Glomerular visceral epithelial cell (primary cell): ENCODE data around the gene PPP3CA.

ENCODE experiments used
- DNase-seq: peaks from one replicate; pipeline ENCODE4 v3.0.0-alpha.2; 2016; ENCODE audit errors: extremely low spot score

Gene PPP3CA

DNA sequence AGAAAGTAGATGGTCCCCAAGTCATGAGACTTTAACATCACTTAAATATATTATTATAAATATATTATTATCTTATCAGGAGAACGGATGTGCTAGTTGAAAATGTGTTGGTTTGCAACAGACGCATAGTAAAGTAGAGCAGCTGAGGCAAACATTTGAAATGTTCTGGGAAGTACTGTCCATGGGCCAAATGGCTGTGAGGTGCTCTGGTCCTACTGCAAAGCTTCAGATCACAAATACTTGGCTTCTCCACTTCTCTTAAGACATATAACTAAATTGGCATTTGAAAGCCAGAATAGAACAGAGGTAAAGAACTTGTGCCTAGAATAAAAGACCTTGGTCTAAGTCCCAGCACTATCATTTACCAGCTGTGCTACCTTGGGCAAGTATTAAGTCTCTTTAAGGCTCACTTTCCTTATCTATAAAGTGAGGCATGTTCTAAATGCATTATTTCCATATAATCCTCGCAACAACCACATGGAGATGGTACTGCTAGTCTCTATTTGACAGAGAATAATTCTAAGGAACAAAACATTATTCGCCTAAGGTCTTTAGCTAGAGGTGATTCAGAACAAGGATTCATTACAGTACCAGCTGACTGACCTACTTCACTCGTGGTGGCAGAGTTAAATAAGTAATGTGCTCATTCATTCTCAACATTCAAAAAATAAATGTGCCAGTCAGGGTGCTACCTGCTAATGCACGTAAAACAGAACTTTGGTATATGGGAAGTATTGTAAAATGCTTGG is 297.1 kb downstream of the PPP3CA start:
- no peak for DNase-seq

DNA sequence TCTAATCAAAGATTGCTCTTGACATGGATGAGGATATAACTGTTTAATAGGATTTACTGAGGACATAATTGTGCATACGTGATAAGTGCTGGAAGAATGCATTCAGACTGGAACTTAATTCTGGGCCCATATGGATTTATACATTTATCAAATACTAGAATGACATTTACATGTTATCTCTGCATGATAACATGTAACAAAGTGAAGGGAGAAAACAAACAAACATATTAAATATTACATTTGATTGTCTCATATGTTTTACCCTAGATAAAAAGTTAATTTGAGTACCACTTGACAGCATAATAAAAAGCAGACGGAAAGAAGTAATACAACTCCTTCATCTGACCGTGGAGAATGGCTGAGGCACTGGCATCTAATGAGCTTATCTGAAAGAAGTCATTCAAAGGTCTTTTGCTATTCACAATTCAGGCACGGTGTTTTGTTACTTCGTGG is 297.8 kb downstream of the PPP3CA start:
- DNase-seq = no peak

DNA sequence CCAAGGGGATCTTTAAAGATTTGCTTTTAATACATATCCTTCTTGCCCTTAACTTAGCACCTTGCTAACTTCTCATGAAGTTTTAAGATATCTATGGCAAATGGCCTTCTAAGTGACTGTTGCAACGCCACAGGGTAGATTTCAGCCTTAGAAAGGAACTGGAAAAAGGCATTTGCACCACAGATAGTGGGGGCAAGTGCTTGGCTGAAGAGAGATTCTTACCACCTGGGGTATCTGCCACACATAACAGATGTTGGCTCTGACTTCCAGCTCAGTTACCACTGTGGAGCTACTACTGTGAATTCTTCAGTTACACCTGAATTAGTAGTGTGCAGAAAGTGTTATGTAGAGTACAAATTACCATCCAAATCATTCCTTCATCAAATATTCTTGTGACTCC is 302.6 kb downstream of the PPP3CA start:
- DNase-seq = no peak

DNA sequence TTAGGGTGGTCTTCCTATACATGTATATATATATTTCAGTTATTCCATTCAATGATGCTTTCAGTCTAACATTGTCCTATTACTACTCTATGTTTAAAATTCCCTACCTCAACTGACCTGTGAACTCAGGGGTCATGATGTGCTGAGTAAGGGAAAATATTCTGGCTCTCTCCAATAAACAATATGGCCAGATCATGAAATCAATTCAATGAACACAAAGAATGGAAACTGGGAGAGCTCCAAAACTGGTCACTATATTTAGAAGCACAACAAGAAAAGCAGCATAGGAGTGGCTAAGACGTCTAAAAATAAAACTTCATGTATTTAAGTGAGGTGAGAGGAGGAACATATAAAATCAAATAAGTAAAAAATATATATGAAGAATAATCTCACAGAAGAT is 304.5 kb downstream of the PPP3CA start:
- DNase-seq = no peak

DNA sequence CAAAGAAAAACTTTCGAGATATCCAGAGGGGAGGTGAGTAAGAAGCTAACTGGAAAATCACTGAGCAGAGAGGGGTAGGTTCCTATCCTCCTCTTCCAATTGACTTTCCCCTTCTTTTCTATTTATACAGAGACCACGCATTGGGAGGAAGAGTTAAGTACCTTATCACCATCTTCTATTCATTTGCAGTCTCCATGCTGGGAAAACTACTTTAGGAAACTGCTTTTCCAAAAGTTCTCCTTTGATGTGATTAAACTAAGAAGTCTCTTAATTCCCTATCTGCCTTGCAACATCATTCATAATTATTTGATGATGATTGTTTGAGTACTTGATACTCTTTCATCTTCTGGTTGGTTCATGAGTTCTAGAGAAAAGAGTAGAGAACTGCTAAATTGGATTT is 306.6 kb downstream of the PPP3CA start:
- DNase-seq = no peak

DNA sequence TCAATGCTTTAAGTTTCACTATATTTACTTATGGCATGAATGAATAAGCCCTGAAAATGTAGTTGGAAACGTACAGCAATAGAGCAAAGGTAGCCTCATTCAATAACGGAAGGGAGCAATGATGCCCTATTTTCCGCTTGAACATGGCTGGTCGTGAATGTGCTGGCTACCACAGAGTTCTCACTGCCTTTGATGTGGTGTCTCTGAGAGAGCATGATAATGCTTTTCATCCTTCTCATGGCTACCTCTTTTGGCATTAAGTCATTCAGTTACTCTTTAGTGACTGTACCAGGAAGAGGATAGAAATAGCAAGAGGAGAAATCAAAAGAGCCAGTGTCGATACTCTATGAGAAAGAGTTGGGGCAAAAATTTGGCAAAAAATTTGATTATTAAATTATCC is 308.0 kb downstream of the PPP3CA start:
- DNase-seq = no peak

DNA sequence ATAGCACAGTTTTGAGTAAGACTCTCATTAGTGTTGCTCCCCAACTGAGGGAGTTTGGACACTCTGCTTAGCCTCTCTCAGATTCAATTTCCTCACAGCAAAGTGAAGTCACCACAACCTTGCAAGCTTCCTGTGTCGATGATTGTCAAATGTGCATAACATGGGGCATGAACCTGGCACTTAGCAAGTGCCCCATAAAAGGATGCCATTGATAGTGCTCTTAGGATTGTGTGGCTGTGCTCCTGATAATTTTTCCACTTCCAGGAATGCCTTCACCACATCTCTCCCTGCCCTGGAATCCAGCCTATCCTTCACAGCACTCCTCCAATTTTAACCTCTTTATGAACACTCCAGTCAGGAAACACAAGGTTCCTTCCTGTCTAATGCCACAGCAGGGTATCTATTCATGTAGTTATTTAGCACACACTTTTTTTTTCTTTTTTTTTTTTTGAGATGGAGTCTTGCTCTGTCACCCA is 309.4 kb downstream of the PPP3CA start:
- DNase-seq = no peak

DNA sequence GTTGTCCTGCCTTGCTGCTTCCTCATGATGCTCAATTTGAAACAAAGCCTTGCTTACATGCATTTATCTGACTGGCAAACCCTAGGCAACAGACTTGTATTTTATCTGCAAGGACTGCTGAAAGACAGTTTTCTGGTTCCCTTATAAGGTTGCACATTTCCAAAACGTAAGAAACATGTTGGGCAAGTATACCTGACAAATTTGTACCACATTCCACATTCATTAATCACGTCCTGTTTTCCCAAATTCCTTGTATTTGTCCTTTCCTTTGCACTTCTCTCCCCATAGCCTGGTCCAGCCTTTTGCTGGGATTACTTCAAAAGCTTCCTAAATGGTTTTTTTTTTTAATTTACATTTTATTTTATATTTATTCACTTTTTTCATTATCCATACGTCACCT is 310.1 kb downstream of the PPP3CA start:
- no peak for DNase-seq

DNA sequence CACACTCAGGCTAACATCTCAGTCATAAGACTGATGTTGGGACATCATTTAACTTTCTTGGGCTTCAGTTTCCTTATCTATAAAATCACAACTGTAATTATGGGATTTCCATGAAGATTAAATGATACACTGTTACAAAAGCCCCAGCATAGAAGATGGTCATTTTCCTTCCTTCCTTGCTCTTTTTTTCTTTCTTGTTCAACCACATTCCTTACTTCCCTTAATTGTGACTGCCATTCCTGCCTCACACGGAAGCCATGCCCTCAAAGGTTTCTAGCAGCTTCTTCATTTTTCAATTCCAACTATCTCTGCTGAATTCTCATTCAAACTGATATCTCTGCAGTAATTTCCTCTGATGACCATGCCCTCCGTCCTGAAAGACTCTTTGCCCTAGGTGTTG is 311.8 kb downstream of the PPP3CA start:
- DNase-seq = no peak

DNA sequence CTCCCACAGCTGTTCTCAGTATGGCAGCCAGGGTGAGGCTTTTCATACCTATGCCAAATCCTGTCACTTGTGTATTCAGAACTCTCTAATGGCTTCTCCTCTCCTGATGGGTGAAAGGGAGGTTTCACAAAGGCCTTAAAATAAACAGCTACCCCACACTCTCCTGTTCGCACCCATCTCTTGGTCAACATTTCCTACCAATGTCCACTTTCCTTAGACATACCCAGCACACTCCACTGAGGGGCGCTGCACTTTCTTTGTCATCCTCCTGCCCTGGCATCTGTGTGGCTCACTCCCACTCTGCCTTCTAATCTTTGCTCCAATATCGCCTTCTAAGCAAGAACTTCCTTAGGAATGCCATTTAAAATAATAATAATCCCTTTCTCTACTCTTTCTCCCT is 313.3 kb downstream of the PPP3CA start:
- no peak for DNase-seq

DNA sequence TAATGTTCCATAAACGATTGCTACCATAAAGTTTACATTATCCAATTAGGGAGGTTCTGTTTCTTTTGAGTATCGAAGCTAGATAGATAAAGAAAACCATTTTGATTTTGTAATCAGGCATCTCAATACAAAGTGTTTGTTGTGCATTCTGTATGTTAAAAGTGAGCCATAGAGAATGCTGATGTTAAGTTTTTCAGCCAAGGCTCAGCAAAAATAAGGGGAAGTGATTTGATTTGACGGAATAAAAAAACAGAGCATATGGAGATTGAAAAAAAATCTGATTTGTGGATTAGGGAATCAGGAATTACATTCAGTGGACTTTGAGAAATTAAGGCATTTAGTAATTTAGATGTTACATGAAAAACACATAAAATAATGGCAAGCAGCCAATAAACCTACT is 314.8 kb downstream of the PPP3CA start:
- DNase-seq = no peak

DNA sequence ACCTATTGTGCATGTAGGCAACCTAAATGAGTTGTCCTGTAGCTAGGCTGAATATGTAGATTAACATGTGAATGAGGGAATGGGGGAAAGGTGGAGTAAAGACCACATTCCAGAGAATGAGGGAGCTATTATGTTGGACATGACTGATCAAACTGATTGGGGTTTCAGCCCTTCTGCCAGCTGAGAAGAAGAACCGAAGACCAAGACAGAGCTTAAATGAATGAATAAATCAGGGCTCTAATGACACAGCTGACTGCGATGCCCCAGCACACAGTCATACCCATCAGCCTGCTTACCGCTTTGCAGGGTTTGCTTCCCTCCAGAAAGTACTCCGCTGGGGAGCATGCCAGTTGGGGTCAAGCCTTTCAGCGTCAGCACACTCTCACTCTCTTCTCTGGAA is 315.4 kb downstream of the PPP3CA start:
- no peak for DNase-seq

DNA sequence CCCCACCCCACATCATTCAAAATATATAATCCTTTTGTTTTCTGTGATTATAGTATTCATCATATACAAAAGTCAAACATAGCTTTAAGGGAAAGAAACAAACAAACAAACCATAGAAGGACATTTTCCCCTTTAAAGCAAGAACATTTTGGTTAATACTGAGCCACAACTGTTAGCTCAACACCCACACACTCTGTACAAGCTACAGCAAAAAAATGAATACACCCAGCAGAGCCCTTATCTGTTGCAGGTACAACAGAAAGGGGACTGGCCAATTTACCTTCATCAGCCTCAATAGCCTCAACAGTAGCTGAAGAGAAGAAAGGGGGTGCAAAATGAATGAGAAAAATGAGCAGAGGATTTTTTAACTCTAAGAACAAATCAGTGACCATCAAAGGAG is 318.4 kb downstream of the PPP3CA start:
- no peak for DNase-seq

DNA sequence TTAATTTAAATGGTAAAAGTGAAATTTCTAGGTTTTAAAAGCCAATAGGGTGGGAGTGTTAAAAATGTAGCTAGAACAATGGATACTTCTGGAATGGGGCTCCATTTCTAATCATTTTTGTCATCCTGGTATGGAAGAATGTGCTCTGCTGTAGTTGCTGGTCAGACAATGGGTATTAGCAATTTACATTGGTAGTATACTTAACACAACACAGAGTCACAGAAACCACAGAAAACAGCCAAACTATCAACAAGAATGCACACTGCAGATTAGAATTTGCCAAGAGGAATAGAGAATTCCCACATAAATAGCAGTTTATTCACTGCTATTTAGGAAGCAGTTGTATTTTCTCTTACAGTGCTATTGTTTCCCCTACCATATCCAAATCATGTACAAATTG is 319.6 kb downstream of the PPP3CA start:
- DNase-seq = no peak

DNA sequence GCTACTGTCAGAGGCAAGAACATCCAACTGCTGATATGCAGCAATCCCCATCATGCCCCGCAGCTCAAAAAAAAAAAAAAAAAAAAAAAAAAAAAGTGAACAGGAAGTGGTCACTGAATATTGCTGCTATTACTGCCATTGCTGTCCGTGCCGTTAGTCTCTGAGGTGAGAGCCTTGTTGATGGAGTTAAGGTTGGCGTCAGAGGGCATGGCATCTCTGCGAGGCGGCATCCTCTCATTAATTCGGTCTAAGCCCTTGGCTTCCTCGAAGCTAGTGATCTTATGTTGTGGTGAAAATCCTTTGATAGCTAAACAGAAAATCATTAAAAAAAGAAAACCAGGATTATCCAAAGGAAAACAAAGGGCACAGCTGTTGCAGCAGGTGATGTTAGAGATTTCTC is 321.6 kb downstream of the PPP3CA start:
- no peak for DNase-seq

DNA sequence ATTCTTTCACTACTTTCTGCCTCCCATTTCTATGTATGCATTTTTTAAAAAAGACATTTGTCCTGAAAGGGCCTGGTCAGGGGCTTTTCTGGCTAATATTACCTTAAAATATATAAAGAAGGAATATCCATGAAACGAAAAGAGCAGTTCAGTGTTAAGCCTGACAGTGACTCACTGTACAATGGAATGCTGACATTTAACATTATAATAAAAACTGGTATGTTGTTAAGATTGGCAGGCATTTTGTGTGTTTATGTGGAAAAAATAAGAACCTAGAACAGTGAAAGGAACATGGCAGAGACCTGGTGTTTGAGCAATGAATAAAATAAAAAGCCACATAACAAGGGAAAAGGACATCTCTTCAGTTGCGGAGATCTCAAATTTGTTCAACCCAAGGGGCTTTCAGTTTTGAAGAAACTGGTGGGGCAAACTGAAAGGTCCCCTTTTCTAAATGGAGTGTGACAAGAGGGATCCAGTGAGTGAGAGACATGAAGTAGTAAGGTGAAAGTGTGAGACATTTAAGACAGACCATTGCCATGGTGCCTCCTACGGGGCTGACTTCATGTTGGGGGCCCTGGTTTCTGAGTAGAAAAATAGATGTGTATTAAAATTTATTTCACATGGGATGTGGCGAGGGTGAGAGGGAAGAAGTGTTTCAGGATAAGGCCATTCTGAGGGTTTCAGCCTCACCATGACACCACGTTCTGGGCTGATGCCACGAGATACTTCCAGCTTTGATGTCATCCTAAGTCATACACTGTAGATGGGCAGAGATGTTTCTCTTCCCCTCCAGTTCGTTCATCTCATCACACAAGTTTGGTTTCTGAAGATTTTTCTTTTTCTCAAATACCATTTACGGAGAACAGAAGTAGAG is 324.9 kb downstream of the PPP3CA start:
- DNase-seq = no peak

DNA sequence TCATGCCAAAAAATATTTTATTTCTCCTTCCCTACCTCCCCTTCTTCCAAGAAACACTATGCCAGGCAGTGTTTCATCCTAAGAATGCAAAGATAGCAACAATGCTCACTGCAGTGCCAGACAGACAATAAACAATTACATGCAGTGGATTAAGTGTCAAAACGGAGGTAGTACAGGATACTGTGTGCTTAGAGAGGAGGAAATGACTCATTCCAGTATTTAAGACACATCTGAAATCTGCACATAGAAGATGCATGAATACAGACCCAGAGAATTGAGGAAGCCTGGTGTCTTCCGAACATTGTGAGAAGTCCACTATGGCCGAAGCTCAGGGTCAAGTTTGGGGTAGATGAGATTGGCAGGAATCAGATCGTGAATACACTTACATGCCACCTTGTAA is 326.4 kb downstream of the PPP3CA start:
- peak; percentile 39 for DNase-seq

DNA sequence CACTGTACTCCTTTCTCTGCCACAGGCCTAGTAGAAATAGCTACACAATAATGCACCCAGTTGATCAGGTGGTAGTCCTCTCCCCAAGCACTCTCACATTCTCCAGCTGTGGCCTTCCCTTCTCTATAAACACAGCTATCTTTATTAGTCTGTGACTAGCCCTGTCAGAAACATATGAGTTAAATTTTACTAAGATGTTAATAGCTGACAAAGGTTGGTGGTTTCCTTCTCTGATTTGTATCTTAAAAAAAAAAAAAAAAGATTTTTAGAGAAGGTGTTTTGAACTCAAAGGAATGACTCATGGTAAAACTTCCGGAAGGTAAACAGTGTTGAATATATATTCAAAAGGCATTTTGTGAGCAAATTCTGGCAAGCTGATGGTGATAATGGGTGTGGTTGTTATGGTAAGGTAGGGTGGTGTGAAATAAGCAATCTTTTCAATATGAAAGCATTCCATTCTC is 327.4 kb downstream of the PPP3CA start:
- peak; percentile 27 for DNase-seq

DNA sequence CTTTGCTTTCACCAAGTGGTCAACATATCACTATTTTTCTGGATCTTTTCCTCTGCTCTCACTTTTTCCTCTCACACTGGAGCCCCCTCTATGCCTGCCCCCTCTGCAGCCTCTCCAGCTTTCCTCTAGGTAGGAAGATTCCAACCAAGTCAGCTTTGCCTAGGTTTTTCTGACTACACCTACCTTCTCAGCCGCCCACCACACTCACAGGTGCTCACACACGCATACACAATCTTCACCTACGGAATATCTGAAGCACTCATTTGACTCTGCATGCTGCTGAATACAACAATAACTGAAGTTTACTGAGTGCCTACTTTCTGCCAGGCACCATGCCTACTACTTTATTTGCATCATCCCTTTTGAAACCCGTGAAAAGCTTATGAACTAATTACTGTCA is 328.0 kb downstream of the PPP3CA start:
- DNase-seq = no peak

DNA sequence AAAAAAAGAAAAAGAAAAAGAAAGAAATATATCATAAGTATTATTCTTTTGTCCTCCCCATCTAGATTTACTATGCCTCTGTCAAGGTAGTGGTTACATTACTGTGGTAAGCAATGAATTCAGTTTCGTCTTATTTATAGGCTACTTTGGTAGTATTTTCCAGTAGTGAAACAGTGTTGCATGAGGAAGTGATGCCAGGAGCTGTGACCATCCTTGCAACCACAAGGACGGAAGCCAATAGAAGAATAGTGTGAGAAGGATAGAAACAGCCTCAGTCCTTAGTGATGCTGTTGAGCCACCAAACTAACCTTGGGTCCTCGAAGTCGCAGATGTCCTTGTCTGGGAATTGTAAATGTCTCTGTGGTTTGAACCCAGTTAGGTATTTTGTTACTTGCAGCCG is 328.5 kb downstream of the PPP3CA start:
- DNase-seq = no peak

DNA sequence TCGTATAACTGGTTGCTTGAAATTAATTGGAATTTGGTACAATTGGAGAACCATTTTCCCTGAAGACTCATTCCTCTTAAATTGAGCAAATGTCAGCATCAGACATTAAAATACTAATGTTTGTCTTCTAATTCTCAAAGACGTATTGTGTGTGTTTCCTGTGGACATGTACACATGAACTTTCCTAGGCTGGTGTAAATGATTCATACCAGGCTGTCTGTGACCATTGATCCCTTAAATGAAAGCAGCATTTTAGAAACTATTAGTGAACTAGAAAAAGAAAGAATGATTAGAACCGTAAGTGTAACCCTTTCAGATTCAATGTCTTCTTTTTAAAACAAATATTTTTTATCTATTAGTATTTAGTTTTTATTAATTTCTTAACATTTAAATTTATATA is 332.9 kb downstream of the PPP3CA start:
- DNase-seq = peak; percentile 16

DNA sequence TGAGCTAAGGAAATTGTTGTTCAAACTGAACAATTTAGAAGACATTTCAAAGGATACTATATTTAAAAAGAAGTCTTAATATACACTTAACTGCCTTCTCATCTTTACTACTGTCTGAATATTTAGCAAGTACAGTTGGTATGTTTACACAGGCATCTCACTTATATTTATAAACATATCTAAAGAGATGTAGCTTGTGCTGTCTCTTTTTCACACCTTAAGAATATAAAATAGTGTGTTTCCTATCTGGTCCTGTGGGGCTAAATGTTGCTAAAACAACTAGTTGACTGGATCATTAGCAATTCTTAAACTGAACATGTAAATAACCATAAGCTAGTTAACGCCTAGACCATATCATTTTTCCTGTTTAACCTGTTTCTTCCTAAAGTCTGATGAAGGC is 336.3 kb downstream of the PPP3CA start:
- DNase-seq = no peak

DNA sequence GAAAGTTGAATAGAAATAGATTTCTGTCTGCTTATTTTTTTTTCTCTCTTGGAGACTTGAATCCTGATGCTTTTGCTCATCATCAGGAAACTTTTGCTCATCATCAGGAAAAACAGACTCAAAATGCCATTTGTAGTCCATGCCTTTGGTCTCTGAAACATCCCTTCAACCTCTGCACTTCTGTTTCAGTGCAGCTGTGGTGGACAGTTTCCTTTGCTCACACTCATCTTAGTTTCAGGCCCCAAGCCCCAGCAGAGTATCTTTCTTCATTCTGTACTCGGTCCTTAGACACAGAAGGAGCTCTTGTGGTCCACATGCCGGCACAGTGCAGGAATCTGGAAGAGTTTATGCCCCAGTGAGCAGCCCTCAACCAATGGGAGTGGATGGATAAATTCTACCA is 337.9 kb downstream of the PPP3CA start:
- DNase-seq = no peak
